Cardiac fibroblast (primary cell): ENCODE results near the gene CYP4F3.

Experiments used
- DNase-seq, 2 donors: peaks; one replicate each; pipeline versions ENCODE4 v3.0.0 to v3.0.0-alpha.2; 2010; ENCODE audit warnings: low read depth in 2 of 2
- H3K4me3 ChIP-seq, 2 donors: replicated peaks in 1 of 2; 1 replicate in 1 of 2; 2 replicates in 1 of 2; pipeline ENCODE4 v1.5.1; 2011; ENCODE audit warnings: low read depth in 2 of 2, low read length in 2 of 2, mild to moderate bottlenecking in 2 of 2, moderate library complexity in 1 of 2
- TF ChIP-seq, protein P1 (sequence below): IDR thresholded peaks from one replicate; pipeline ENCODE4 v1.5.1; 2011; ENCODE audit warnings: low read depth, mild to moderate bottlenecking, low read length, inconsistent platforms

The CYP4F3 gene

DNA sequence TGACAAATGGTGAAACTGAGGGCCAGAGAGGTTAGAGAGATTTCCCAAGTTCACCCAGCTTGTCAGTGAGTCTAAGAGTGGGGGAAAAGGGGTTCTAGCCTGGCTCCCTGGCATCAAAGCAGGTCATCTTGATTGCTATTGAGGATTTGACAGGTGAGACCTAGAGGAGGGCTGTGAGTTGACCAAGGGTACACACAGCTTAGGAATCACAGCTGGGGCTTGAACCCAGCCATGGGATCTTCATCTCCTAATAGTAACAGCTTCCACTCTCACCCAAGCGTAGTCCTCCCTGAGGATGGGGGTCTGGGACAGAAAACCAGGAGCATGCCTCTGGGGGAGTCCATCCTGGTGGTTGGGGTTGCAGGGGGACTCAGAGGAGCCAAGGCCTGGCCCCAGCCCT lies 18.9 kb upstream of the CYP4F3 start:
- DNase-seq = no peak
- H3K4me3 ChIP-seq = no peak overlapping the region
- TF ChIP-seq, protein P1, sequence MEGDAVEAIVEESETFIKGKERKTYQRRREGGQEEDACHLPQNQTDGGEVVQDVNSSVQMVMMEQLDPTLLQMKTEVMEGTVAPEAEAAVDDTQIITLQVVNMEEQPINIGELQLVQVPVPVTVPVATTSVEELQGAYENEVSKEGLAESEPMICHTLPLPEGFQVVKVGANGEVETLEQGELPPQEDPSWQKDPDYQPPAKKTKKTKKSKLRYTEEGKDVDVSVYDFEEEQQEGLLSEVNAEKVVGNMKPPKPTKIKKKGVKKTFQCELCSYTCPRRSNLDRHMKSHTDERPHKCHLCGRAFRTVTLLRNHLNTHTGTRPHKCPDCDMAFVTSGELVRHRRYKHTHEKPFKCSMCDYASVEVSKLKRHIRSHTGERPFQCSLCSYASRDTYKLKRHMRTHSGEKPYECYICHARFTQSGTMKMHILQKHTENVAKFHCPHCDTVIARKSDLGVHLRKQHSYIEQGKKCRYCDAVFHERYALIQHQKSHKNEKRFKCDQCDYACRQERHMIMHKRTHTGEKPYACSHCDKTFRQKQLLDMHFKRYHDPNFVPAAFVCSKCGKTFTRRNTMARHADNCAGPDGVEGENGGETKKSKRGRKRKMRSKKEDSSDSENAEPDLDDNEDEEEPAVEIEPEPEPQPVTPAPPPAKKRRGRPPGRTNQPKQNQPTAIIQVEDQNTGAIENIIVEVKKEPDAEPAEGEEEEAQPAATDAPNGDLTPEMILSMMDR = no peak

DNA sequence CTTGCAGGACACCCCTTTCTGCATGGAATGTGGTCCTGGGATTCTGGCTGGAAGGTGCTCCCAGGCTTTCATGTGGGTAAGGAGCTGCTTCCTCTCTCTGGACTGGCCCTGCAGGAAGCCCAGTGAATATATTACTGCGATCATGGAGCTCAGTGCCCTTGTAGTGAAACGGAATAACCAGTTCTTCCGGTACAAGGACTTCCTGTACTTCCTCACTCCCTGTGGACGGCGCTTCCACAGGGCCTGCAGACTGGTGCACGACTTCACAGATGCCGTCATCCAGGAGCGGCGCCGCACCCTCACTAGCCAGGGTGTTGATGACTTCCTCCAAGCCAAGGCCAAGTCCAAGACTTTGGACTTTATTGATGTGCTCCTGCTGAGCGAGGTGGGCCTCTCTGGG lies 17.7 kb upstream of the CYP4F3 start:
- H3K4me3 ChIP-seq = no peak overlapping the region
- TF ChIP-seq, protein P1 = no peak
- no peak for DNase-seq

DNA sequence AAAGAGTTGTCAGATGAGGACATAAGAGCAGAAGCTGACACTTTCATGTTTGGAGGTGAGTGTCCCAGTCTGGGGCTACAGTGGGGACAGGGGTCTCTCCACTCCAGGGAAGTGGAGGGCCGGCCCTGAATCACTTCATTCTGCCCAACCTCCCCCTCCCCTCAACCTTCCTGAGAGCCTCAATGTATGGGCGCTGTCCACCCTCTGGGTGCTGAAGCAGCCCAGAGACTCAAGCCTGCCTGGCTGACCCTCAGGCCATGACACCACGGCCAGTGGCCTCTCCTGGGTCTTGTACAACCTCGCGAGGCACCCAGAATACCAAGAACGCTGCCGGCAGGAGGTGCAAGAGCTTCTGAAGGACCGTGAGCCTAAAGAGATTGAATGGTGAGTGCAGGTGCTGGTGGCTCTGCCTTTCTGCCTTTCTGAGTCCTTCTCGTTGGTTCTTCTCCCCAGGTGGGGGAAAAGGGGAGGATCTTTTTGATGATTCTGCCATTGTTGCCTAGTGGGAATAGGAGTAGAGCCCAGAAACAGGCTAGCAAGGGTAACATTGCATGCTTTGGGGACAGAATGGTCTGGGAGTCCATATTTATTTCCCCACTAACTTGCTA lies 16.9 kb upstream of the CYP4F3 start:
- no peak overlapping the region for H3K4me3 ChIP-seq
- TF ChIP-seq, protein P1 = no peak
- DNase-seq = no peak

DNA sequence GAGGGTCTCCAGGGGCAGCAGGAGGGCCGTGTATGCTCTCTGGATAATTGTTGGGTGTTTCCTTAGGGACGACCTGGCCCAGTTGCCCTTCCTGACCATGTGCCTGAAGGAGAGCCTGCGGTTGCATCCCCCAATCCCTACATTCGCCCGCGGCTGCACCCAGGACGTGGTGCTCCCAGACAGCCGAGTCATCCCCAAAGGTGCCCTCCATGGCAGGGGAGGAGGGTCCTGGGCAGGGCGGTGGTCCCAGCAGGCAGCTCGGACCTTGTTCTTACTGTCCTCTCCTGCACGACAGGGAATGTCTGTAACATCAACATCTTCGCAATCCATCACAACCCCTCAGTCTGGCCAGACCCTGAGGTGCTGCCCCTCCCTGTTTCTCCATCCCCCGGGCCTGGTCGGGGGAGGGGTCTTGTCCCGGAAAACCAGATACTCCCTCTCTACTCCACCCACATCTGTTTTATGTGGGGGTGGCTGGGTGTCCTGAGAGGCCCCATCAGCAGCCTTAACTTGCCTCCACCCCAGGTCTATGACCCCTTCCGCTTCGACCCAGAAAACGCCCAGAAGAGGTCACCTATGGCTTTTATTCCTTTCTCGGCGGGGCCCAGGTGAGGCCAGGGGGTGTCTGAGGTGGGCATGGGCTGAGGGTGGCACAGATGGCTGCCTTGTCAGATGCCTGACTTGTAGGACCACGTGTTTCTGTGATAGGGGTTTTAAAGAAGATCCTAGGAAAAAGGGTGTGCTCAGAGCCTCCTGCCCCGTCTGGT lies 12.3 kb upstream of the CYP4F3 start:
- TF ChIP-seq, protein P1 = no peak
- H3K4me3 ChIP-seq = no peak overlapping the region
- DNase-seq = no peak

DNA sequence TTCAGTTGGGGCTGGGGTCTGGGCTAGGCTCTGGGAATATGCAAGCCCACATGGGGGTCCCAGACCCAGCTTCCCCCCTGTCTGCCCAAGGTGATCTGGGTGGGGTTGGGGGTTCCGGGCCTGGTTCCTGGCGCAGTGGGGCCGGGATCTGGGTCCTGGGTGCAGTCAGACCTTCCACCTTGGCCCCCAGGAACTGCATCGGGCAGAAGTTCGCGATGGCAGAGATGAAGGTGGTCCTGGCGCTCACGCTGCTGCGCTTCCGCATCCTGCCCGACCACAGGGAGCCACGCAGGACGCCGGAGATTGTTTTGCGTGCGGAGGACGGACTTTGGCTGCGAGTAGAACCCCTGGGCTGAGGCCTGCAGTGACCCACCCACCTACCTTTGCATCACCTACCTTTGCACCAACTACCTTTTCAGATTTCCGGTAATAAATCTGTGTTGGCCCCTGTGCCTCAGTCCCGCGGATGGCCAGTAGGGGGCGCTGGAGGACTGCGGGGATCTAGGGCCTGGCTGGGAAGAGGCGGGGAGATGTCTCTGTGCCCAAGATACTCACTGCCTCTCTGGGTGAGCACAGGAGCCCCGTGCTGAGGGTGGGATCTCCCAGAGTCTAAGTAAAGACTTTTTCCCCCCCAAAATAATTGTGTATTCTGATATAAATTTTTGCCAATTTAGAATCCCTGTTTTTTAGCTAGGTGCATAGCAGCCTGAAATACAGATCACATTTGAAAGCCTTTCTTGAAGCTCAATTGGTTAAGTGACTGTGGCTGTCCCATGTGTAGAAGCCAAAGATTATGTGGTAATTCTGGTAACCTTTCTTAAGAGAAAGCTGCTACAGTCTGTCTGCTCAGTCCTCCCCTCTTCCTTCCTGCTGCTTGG lies 11.5 kb upstream of the CYP4F3 start:
- TF ChIP-seq, protein P1 = peak; percentile 94
- DNase-seq = peak; percentile 59 to 60
- no peak overlapping the region for H3K4me3 ChIP-seq

DNA sequence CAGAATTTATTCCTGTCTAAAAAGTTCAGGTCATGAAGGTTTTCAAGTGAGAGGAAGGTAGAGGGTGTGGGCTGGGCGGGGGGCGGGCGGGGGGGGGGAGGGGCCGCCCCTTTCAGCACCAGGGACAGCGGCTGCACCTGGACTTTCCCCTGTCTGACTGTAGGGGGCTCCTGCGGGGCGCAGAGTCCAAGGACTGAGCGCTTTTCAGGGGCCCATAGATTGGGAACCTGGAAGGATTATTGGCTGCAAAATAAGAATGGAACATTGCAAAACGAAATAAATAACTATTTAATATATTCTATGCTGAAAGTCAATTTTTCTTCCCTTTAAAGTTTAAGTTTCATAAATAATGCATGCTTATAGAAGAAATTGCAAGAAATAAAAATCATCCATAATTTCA lies 8.9 kb upstream of the CYP4F3 start:
- TF ChIP-seq, protein P1 = peak; percentile 42
- H3K4me3 ChIP-seq = no peak overlapping the region
- DNase-seq = peak; percentile 2 to 8
